ENCODE results near the gene ZFY. TPM values are rescaled to one million over a fixed set of nuclear protein-coding genes. Genes with fewer than 3 reads are reported as not detected.

Gene ZFY
- total RNA-seq, 4 donors from 2014 or later: 14.2 to 16.4 TPM; not detected in 2

GRCh38 chrY:2954735-2955134 is 19.6 kb downstream of the ZFY start:
- H3K4me1 ChIP-seq: peaks cover 8% of the 10 kb centered on the region

DNA sequence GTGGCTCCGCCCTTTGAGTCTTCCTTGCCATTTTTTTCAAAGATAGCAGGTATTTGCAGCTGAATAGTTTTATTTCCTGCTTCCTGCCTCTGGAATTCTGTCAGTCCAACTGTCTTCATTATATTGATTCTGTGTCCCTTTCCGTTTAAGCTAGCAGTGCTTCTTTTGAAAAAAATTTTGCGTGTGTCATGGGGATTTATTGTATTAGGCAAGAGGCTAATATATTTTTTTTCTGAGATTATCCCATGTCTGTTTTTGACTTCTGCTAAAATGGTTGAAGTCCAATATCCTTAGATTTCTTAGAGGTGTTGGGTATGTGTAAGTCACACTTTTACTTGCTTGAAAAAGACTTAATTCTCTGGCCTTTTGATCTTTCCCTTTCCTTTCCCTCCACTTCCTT is 20.4 kb downstream of the ZFY start:
- no peak for DNase-seq (ENCODE audit: low spot score in 2 of 2)
- no peak for TF ChIP-seq EP300 (IDR thresholded peaks at IDR 0.05)
- TF ChIP-seq POLR2A (IDR thresholded peaks at IDR 0.05): no peak
- TF ChIP-seq, protein P1, sequence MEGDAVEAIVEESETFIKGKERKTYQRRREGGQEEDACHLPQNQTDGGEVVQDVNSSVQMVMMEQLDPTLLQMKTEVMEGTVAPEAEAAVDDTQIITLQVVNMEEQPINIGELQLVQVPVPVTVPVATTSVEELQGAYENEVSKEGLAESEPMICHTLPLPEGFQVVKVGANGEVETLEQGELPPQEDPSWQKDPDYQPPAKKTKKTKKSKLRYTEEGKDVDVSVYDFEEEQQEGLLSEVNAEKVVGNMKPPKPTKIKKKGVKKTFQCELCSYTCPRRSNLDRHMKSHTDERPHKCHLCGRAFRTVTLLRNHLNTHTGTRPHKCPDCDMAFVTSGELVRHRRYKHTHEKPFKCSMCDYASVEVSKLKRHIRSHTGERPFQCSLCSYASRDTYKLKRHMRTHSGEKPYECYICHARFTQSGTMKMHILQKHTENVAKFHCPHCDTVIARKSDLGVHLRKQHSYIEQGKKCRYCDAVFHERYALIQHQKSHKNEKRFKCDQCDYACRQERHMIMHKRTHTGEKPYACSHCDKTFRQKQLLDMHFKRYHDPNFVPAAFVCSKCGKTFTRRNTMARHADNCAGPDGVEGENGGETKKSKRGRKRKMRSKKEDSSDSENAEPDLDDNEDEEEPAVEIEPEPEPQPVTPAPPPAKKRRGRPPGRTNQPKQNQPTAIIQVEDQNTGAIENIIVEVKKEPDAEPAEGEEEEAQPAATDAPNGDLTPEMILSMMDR (IDR thresholded peaks at IDR 0.05): no peak
- TF ChIP-seq POLR2AphosphoS5 (IDR thresholded peaks at IDR 0.05): no peak
- WGBS: no CpG with 5 or more reads among the region's 3 CpGs

More at GRCh38 chrY:2954735-2955134, 19.6 kb downstream of the ZFY start:
- no peak overlapping the region for H3K27ac ChIP-seq
- whole genome bisulfite sequencing: no CpG with 5 or more reads among the region's 2 CpGs
- TF ChIP-seq POLR2AphosphoS5 (IDR thresholded peaks at IDR 0.05): no peak
- TF ChIP-seq, protein P1 (IDR thresholded peaks at IDR 0.05): no peak
- no peaks in the 10 kb centered on the region for H3K36me3 ChIP-seq
- no peak for DNase-seq (ENCODE audit: low spot score in 2 of 2)
- no peaks in the 10 kb centered on the region for H3K27me3 ChIP-seq
- no peaks in the 10 kb centered on the region for H3K9me3 ChIP-seq
- no peak overlapping the region for H3K4me3 ChIP-seq

GRCh38 chrY:2962061-2962460 is 26.9 kb downstream of the ZFY start:
- no peak for DNase-seq (ENCODE audit: low spot score in 2 of 2)
- no peak overlapping the region for H3K27ac ChIP-seq
- no peaks in the 10 kb centered on the region for H3K36me3 ChIP-seq
- H3K4me3 ChIP-seq: no peak overlapping the region
- no peaks in the 10 kb centered on the region for H3K27me3 ChIP-seq
- TF ChIP-seq, protein P1 (IDR thresholded peaks at IDR 0.05): no peak
- TF ChIP-seq EP300 (IDR thresholded peaks at IDR 0.05) (no peak), POLR2A (IDR thresholded peaks at IDR 0.05) (no peak), POLR2AphosphoS5 (IDR thresholded peaks at IDR 0.05) (no peak)
- no peaks in the 10 kb centered on the region for H3K9me3 ChIP-seq
- WGBS: no CpG with 5 or more reads among the region's 2 CpGs
- no peaks in the 10 kb centered on the region for H3K4me1 ChIP-seq

More for the DNA sequence above, 20.4 kb downstream of the ZFY start:
- H3K4me1 ChIP-seq: peaks cover 8% of the 10 kb centered on the region
- H3K4me3 ChIP-seq: no peak overlapping the region
- no peaks in the 10 kb centered on the region for H3K27me3 ChIP-seq
- H3K36me3 ChIP-seq: no peaks in the 10 kb centered on the region
- no peak overlapping the region for H3K27ac ChIP-seq
- H3K9me3 ChIP-seq: no peaks in the 10 kb centered on the region

DNA sequence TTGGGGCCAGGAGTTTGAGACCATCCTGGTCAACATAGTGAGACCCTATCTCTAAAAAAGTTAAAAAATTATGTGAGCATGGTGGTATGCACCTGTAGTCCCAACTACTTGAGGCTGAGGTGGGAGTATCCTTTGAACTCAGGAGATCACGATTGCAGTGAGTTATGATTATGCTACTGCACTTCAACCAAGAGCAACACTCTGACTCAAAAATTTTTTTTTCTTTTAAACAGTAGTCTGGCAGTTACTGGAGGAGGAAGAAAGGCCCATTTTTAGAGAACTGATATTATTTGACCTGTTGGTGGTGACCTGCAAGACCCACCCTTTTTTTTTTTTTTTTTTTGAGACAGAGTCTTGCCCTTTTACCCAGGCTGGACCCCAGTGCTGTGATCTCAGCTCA is 29.6 kb downstream of the ZFY start:
- Histone ChIP-seq H3K9me3 (no peaks in the 10 kb centered on the region), H3K27me3 (no peaks in the 10 kb centered on the region), H3K36me3 (no peaks in the 10 kb centered on the region), H3K4me3 (no peak overlapping the region), H3K4me1 (no peaks in the 10 kb centered on the region), H3K27ac (no peak overlapping the region)
- no peak for DNase-seq (ENCODE audit: low spot score in 2 of 2)
- no CpG with 5 or more reads among the region's 1 CpG for WGBS
- TF ChIP-seq POLR2A (IDR thresholded peaks at IDR 0.05) (no peak), POLR2AphosphoS5 (IDR thresholded peaks at IDR 0.05) (no peak), EP300 (IDR thresholded peaks at IDR 0.05) (no peak)
- TF ChIP-seq, protein P1 (IDR thresholded peaks at IDR 0.05): no peak

GRCh38 chrY:2965629-2966028 is 30.4 kb downstream of the ZFY start:
- no peaks in the 10 kb centered on the region for H3K27me3 ChIP-seq
- no peaks in the 10 kb centered on the region for H3K36me3 ChIP-seq
- no peak for DNase-seq (ENCODE audit: low spot score in 2 of 2)
- TF ChIP-seq POLR2AphosphoS5 (IDR thresholded peaks at IDR 0.05): no peak
- no peak for TF ChIP-seq EP300 (IDR thresholded peaks at IDR 0.05)
- TF ChIP-seq, protein P1 (IDR thresholded peaks at IDR 0.05): no peak
- TF ChIP-seq POLR2A (IDR thresholded peaks at IDR 0.05): no peak
- no CpG with 5 or more reads among the region's 1 CpG for WGBS
- no peaks in the 10 kb centered on the region for H3K4me1 ChIP-seq
- no peak overlapping the region for H3K4me3 ChIP-seq
- H3K9me3 ChIP-seq: no peaks in the 10 kb centered on the region
- H3K27ac ChIP-seq: no peak overlapping the region

All from suprapubic skin (tissue), 4 donors.